Upper lobe of left lung (tissue), 6 donors: ENCODE results near the gene CEP72. TPM values are rescaled to one million over a fixed set of nuclear protein-coding genes. Genes with fewer than 3 reads are reported as not detected.
A peak's percentile ranks its signal among the peaks of the same experiment; 100 is the strongest.

Experiments
- ATAC-seq, 2 donors: fragments of 200-7000 bp; cut with Tn5 transposase; one replicate each; pipeline ENCODE4 v1.9.1; 2022; ENCODE audit warnings: mild to moderate bottlenecking in 2 of 2, moderate library complexity in 2 of 2; ENCODE audit not compliant: low FRiP score in 2 of 2
- DNase-seq, 2 donors: peaks; one replicate each; pipeline ENCODE4 v3.0.0-alpha.2; 2019 to 2020
- H3K27ac ChIP-seq, 4 donors: fragments of 200-600 bp; sonication (generic); one replicate each; pipeline ENCODE4 v1.5.1; 2016 to 2019
- H3K27me3 ChIP-seq, 4 donors: fragments of 200-600 bp; sonication (generic); one replicate each; pipeline ENCODE4 v1.5.1; 2017 to 2019
- H3K36me3 ChIP-seq, 4 donors: fragments of 200-600 bp; sonication (generic); one replicate each; pipeline ENCODE4 v1.5.1; 2016 to 2019
- H3K4me1 ChIP-seq, 4 donors: fragments of 200-600 bp; sonication (generic); one replicate each; pipeline ENCODE4 v1.5.1; 2018 to 2019
- H3K4me3 ChIP-seq, 4 donors: fragments of 200-600 bp; sonication (generic); one replicate each; pipeline ENCODE4 v1.5.1; 2017 to 2019; ENCODE audit warnings: mild to moderate bottlenecking in 2 of 4, moderate library complexity in 1 of 4
- H3K9me3 ChIP-seq, 4 donors: fragments of 200-600 bp; sonication (generic); one replicate each; pipeline ENCODE4 v1.5.1; 2018 to 2019
- EP300 ChIP-seq, 4 donors: sonication (generic); formaldehyde crosslinking; IDR thresholded peaks; one replicate each; pipeline ENCODE4 v1.5.1; 2017; ENCODE audit warnings: antibody characterized with exemption in 4 of 4, control low read depth in 2 of 4
- POLR2A ChIP-seq, 4 donors: fragments of 450-650 bp; IDR thresholded peaks; one replicate each; pipeline ENCODE4 v1.5.1; 2016 to 2017; ENCODE audit warnings: antibody characterized with exemption in 4 of 4, mild to moderate bottlenecking in 2 of 4
- POLR2AphosphoS5 ChIP-seq, 2 donors: sonication (generic); formaldehyde crosslinking; IDR thresholded peaks; one replicate each; pipeline ENCODE4 v1.5.1; 2017; ENCODE audit warnings: antibody characterized with exemption in 2 of 2
- WGBS, 2 donors: methylation state at CpG; one replicate each; pipeline ENCODE4 v1.1.5; 2017 to 2018; 5-methylcytosine and 5-hydroxymethylcytosine counted together
- total RNA-seq, 6 donors: library from RNA; depleted of rRNA in 4 of 6; stranded (reverse); fragments of >200 nt in 4 of 6; gene quantifications; one replicate each; pipeline versions ENCODE4 v1.1.0 to v1.2.1, GENCODE V29; 2016 to 2021
- TF ChIP-seq, protein P1 (sequence below), 6 experiments: fragments of 450-650 bp in 4 of 6; fragments of 200-600 bp in 2 of 6; sonication (generic) in 2 of 6; IDR thresholded peaks; one replicate each; pipeline ENCODE4 v1.5.1; 2016 to 2019; ENCODE audit warnings: antibody characterized with exemption in 6 of 6
- donor health status: DM: no; HTN: no; CAD: no; lungs with moderate emphysema.
- donor health status: DM: no; HTN: yes; CAD: no; lungs with severe emphysema.

CEP72 gene
- total RNA-seq, 6 donors from 2014 or later = 6.8 to 21.0 (median 9.4) TPM

- Histone ChIP-seq H3K4me3 (no peak overlapping the region), H3K36me3 (no peaks in the 10 kb centered on the region), H3K9me3 (no peaks in the 10 kb centered on the region), H3K27ac (no peak overlapping the region), H3K4me1 (peaks cover 0 to 5% (median 0%) of the 10 kb centered on the region in 4 donors), H3K27me3 (peaks cover 0 to 10% (median 1%) of the 10 kb centered on the region in 4 donors)
- TF ChIP-seq POLR2A (IDR thresholded peaks at IDR 0.05) (no peak), POLR2AphosphoS5 (IDR thresholded peaks at IDR 0.05) (no peak), EP300 (IDR thresholded peaks at IDR 0.05) (no peak)
- TF ChIP-seq, protein P1, sequence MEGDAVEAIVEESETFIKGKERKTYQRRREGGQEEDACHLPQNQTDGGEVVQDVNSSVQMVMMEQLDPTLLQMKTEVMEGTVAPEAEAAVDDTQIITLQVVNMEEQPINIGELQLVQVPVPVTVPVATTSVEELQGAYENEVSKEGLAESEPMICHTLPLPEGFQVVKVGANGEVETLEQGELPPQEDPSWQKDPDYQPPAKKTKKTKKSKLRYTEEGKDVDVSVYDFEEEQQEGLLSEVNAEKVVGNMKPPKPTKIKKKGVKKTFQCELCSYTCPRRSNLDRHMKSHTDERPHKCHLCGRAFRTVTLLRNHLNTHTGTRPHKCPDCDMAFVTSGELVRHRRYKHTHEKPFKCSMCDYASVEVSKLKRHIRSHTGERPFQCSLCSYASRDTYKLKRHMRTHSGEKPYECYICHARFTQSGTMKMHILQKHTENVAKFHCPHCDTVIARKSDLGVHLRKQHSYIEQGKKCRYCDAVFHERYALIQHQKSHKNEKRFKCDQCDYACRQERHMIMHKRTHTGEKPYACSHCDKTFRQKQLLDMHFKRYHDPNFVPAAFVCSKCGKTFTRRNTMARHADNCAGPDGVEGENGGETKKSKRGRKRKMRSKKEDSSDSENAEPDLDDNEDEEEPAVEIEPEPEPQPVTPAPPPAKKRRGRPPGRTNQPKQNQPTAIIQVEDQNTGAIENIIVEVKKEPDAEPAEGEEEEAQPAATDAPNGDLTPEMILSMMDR (IDR thresholded peaks at IDR 0.05) = no peak
- ATAC-seq = no peak
- DNase-seq = peak in 1 of 2 donors; percentile 67
- WGBS, 2 donors = 68 to 70% methylated on average over 22 to 27 of the region's 27 CpGs
These were observed 43.9 kb upstream of the CEP72 start for GRCh38 chr5:568061-568781.

DNA sequence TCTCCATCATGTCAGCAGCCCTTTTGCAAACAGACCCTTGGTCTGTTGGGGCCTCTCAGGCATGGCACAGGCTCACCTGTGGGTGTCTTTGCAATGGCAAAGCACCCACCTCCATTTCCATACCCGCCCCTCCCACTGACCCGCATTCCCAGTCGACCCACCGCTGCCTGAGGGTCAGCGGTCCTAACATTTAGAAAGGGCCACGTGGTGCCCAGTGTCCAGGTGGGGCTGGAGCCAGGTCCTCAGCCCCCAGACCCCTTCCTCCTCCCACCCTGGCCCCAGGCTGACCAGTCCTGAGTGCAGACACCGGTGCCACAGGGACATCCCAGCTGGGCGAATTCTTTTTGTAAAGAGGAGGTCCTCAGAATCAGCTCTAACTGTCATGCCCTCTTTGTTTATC, 43.3 kb upstream of the CEP72 start:
- ATAC-seq (peak in 1 of 2 donors; percentile 41), DNase-seq (no peak)
- TF ChIP-seq POLR2AphosphoS5 (IDR thresholded peaks at IDR 0.05) = no peak
- TF ChIP-seq EP300 (IDR thresholded peaks at IDR 0.05) = no peak
- TF ChIP-seq, protein P1 (IDR thresholded peaks at IDR 0.05) = no peak
- no peak for TF ChIP-seq POLR2A (IDR thresholded peaks at IDR 0.05)
- H3K4me3 ChIP-seq = no peak overlapping the region
- H3K27me3 ChIP-seq = peaks cover 0 to 10% (median 1%) of the 10 kb centered on the region in 4 donors
- peaks cover 0 to 5% (median 0%) of the 10 kb centered on the region in 4 donors for H3K4me1 ChIP-seq
- H3K9me3 ChIP-seq = no peaks in the 10 kb centered on the region
- 78 to 81% methylated on average over 8 of the region's 8 CpGs for whole genome bisulfite sequencing, 2 donors
- no peak overlapping the region for H3K27ac ChIP-seq
- H3K36me3 ChIP-seq = no peaks in the 10 kb centered on the region

GRCh38 chr5:569358-569867, 42.7 kb upstream of the CEP72 start:
- H3K4me1 ChIP-seq = peaks cover 0 to 5% (median 0%) of the 10 kb centered on the region in 4 donors
- no peak overlapping the region for H3K4me3 ChIP-seq
- H3K36me3 ChIP-seq = no peaks in the 10 kb centered on the region
- H3K9me3 ChIP-seq = no peaks in the 10 kb centered on the region
- 83 to 88% methylated on average over 22 to 23 of the region's 23 CpGs for WGBS, 2 donors
- no peak overlapping the region for H3K27ac ChIP-seq
- H3K27me3 ChIP-seq = peaks cover 0 to 10% (median 1%) of the 10 kb centered on the region in 4 donors
- ATAC-seq = peak in 1 of 2 donors; percentile 24
- TF ChIP-seq POLR2A (IDR thresholded peaks at IDR 0.05) (no peak), EP300 (IDR thresholded peaks at IDR 0.05) (no peak), POLR2AphosphoS5 (IDR thresholded peaks at IDR 0.05) (no peak)
- TF ChIP-seq, protein P1 (IDR thresholded peaks at IDR 0.05) = no peak
- DNase-seq = peak in 1 of 2 donors; percentile 53

DNA sequence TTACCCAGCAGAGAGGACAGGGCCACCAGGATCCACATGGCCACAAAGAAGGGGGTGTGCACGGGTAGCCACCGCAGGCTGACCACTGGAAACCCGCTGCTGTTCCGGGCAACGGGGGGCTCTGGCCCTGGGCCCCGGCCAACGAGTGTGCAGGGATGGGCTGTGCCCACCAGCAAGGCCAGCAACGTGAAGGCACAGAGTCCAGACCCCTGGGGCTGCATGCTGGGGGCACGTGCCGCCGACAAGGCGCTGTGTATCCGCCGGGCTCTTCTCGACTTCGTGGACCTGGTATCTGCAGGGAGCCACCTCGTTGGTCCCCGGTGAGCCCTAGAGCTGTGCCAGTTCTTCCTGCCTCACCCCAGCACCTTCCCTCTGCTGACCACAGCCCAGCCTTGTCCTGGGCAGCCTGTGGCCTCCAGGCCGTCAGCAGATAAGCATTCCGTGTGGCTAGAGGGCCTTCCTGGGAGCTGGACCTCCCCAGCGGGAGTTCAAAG, 42.2 kb upstream of the CEP72 start:
- 76 to 85% methylated on average over 10 to 15 of the region's 21 CpGs for WGBS, 2 donors
- peaks cover 0 to 10% (median 1%) of the 10 kb centered on the region in 4 donors for H3K27me3 ChIP-seq

More for the DNA sequence above, 42.2 kb upstream of the CEP72 start:
- H3K36me3 ChIP-seq = no peaks in the 10 kb centered on the region
- H3K27ac ChIP-seq = no peak overlapping the region
- no peak for ATAC-seq
- TF ChIP-seq EP300 (IDR thresholded peaks at IDR 0.05) (no peak), POLR2A (IDR thresholded peaks at IDR 0.05) (no peak), POLR2AphosphoS5 (IDR thresholded peaks at IDR 0.05) (no peak)
- TF ChIP-seq, protein P1 (IDR thresholded peaks at IDR 0.05) = no peak
- peak in 1 of 2 donors; percentile 68 for DNase-seq
- H3K9me3 ChIP-seq = no peaks in the 10 kb centered on the region
- peaks cover 0 to 5% (median 0%) of the 10 kb centered on the region in 4 donors for H3K4me1 ChIP-seq
- H3K4me3 ChIP-seq = no peak overlapping the region
